Measurements from ENCODE around the gene PANK2. TPM values are rescaled to one million over a fixed set of nuclear protein-coding genes. Genes with fewer than 3 reads are reported as not detected.

The PANK2 gene
- total and polyA plus RNA-seq, 2 of the 8 experiments (the other 6 are each of a cell fraction or from before 2014, with no cell fraction given): 17.1 to 57.5 TPM

GRCh38 chr20:3854462-3854871, 34.7 kb upstream of the PANK2 start:
- Histone ChIP-seq H2BK120ac (replicated peaks; ENCODE audit: low read depth, low read length) (no peak overlapping the region), H3K4me2 (ENCODE audit: insufficient read depth in 1 of 2, low read depth in 2 of 2, low read length in 2 of 2) (no peak overlapping the region), H3K9ac (replicated peaks in 1 of 4; ENCODE audit: extremely low read depth in 1 of 4, low read depth in 3 of 4, low read length in 3 of 4) (no peak overlapping the region), H3K27ac (ENCODE audit: low read depth, low read length) (no peak overlapping the region), H4K8ac (ENCODE audit: extremely low read depth, insufficient read depth, low read length) (no peak overlapping the region), H4K5ac (ENCODE audit: insufficient read length, low read depth, low read length) (no peak overlapping the region), H2AK5ac (ENCODE audit: low read depth, low read length) (no peak overlapping the region), H3K4me3 (ENCODE audit: extremely low read depth in 1 of 4, insufficient read depth in 2 of 4, low read depth in 3 of 4, low read length in 4 of 4) (no peak overlapping the region), H3K23me2 (ENCODE audit: low read depth, low read length) (no peaks in the 10 kb centered on the region), H3K9me3 (ENCODE audit: insufficient read depth in 2 of 2, low read depth in 1 of 2, low read length in 1 of 2) (no peaks in the 10 kb centered on the region), H3K18ac (ENCODE audit: extremely low read depth, low read length) (no peak overlapping the region), H3K4me1 (replicated peaks in 1 of 4; ENCODE audit: control insufficient read depth in 3 of 4, insufficient read depth in 4 of 4, low read length in 3 of 4) (no peaks in the 10 kb centered on the region; a peak in 1 of 7 replicates), H2BK15ac (ENCODE audit: low read length) (no peak overlapping the region), H2BK5ac (ENCODE audit: low read depth, low read length) (no peak overlapping the region), H4K91ac (replicated peaks; ENCODE audit: insufficient read length, low read length) (no peak overlapping the region), H2BK20ac (ENCODE audit: low read length) (no peak overlapping the region), H3K14ac (ENCODE audit: insufficient read length) (no peak overlapping the region), H3K4ac (replicated peaks; ENCODE audit: insufficient read length, low read depth, low read length) (no peak overlapping the region), H3K23ac (ENCODE audit: insufficient read length) (no peak overlapping the region), H3K79me1 (ENCODE audit: low read depth, low read length) (no peaks in the 10 kb centered on the region), H3K36me3 (ENCODE audit: control insufficient read depth in 2 of 4, insufficient read depth in 4 of 4, low read length in 3 of 4) (peaks cover 0 to 3% (median 1%) of the 10 kb centered on the region in 4 experiments; a peak in 2 of 8 replicates), H2BK12ac (ENCODE audit: low read depth, low read length) (no peak overlapping the region), H3K79me2 (ENCODE audit: control insufficient read depth in 1 of 2, insufficient read depth in 2 of 2, low read length in 2 of 2) (no peaks in the 10 kb centered on the region), H2AFZ (ENCODE audit: low read length) (no peak overlapping the region), H4K20me1 (replicated peaks in 1 of 2; ENCODE audit: control insufficient read depth in 1 of 2, insufficient read depth in 2 of 2, low read length in 2 of 2) (peaks cover 3 to 5% of the 10 kb centered on the region in 2 experiments), H3K56ac (replicated peaks; ENCODE audit: insufficient read length, low read depth, low read length) (no peak overlapping the region), H3K27me3 (replicated peaks in 1 of 4; ENCODE audit: control insufficient read depth in 3 of 4, extremely low read depth in 1 of 4, insufficient read depth in 3 of 4, low read length in 3 of 4) (no peaks in the 10 kb centered on the region)
- DNase-seq (ENCODE audit: low read depth in 1 of 2, low spot score in 2 of 2): no peak
- no peak for FAIRE-seq
- CTCF ChIA-PET (ENCODE audit: partially characterized antibody): interaction anchor here (0.6 to 6.4 kb wide), 37 partner anchors 9 to 1270 kb away, joined by 3 to 55 read pairs (median 5); partner anchors contain the start of genes AP5S1, CDC25B, CENPB and SPEF1
- 87% methylated on average over 4 of the region's 4 CpGs; no CpG with 5 or more reads in 1 of the 2 experiments for WGBS, 2 experiments (ENCODE audit: extremely low coverage in 1 of 2, insufficient coverage in 1 of 2, insufficient read length in 1 of 2, insufficient replicate concordance in 2 of 2, low coverage in 1 of 2, low lambda C conversion rate in 2 of 2, missing lambda C conversion rate in 1 of 2)
- POLR2A ChIA-PET (ENCODE audit: partially characterized antibody): interaction anchor here (0.6 to 2.9 kb wide), 12 partner anchors 11 to 237 kb away, joined by 3 to 9 read pairs (median 4); partner anchors contain the start of gene CENPB
